WTC11 (cell line): ENCODE results near the gene NSUN2.

Experiments
- ATF2 ChIP-seq: sonication (generic); formaldehyde crosslinking; IDR thresholded peaks from 2 replicates; pipeline ENCODE4 v1.8.1; 2022; ENCODE audit warnings: low read depth, missing genetic modification reagents, borderline replicate concordance
- CTCF ChIP-seq: fragments of 200-600 bp; IDR thresholded peaks from 2 replicates; pipeline ENCODE4 v1.8.0; 2022; ENCODE audit warnings: antibody characterized with exemption
- FOXJ3 ChIP-seq: sonication (generic); formaldehyde crosslinking; IDR thresholded peaks from 2 replicates; pipeline ENCODE4 v1.9.0; 2021; ENCODE audit warnings: missing genetic modification reagents, mild to moderate bottlenecking, borderline replicate concordance
- PREB ChIP-seq: sonication (generic); formaldehyde crosslinking; IDR thresholded peaks from 2 replicates; pipeline ENCODE4 v1.8.1; 2022; ENCODE audit warnings: mild to moderate bottlenecking, missing genetic modification reagents, moderate library complexity, borderline replicate concordance
- ZNF512 ChIP-seq: sonication (generic); formaldehyde crosslinking; IDR thresholded peaks from 2 replicates; pipeline ENCODE4 v1.8.1; 2022; ENCODE audit warnings: missing genetic modification reagents, borderline replicate concordance
- TF ChIP-seq, protein P1 (sequence below): sonication (generic); formaldehyde crosslinking; IDR thresholded peaks from 2 replicates; pipeline ENCODE4 v1.8.1; 2023; ENCODE audit warnings: mild to moderate bottlenecking, missing genetic modification reagents

DNA sequence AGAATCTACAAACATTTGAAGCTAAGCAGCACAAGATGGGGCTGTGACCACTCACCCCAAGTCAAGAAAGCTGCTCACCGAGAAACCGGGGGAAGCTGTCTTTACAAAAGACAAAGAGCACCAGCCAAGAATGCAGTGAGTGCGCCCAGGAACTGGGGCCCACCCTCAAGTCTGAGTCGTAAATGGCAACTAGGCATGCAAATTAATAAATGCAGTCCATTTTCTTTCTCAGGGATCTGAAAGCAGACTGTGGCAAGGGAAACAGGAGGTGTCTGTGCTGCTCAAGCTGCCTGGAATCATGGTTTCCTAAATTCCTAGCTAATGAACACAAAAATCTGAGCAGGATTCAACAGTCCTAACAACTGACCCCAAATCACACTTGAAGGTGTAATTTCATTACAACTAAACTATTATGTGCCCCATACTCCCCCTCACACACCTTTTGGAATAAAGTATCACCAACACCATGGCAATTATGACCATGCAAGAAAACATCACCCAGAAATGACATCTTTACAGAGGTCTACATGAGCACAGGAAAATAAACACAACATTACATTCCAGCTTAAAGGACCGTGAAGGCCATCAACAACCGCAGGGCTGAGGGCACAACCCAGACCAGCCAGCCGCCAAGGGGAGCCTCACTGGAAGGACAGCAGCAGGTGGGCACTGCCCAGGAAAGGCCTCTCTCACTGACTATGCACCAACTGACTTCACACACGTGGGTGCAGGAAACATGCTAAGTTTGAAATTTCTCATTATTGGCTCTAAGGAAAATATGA, 17.6 kb downstream of the NSUN2 start:
- TF ChIP-seq ATF2 (no peak), CTCF (no peak), ZNF512 (CRISPR knock-in tag) (no peak), PREB (no peak), FOXJ3 (CRISPR knock-in tag) (no peak)
- TF ChIP-seq, protein P1, sequence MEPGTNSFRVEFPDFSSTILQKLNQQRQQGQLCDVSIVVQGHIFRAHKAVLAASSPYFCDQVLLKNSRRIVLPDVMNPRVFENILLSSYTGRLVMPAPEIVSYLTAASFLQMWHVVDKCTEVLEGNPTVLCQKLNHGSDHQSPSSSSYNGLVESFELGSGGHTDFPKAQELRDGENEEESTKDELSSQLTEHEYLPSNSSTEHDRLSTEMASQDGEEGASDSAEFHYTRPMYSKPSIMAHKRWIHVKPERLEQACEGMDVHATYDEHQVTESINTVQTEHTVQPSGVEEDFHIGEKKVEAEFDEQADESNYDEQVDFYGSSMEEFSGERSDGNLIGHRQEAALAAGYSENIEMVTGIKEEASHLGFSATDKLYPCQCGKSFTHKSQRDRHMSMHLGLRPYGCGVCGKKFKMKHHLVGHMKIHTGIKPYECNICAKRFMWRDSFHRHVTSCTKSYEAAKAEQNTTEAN = no peak
